Measurements from ENCODE around the gene C2orf69.

DNA sequence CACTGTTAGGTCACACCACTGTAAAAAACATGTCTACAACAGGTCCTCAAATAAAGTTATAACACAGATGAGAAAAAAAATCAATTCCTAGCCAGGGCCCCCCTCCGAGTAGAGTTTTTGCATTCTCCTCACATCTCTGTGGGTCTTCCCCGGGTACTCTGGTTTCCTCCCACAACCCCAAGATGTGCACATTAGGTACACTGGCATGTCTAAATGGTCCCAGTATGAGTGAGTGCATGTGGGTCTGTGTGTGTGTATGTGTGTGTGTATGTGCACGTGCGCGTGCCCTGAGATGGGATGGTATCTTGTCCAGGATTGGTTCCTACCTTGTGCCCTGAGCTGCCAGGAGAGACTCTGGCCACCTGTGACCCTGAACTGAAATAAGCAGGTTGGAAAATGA, 39.3 kb downstream of the C2orf69 start:
- TF ChIP-seq, protein P1, sequence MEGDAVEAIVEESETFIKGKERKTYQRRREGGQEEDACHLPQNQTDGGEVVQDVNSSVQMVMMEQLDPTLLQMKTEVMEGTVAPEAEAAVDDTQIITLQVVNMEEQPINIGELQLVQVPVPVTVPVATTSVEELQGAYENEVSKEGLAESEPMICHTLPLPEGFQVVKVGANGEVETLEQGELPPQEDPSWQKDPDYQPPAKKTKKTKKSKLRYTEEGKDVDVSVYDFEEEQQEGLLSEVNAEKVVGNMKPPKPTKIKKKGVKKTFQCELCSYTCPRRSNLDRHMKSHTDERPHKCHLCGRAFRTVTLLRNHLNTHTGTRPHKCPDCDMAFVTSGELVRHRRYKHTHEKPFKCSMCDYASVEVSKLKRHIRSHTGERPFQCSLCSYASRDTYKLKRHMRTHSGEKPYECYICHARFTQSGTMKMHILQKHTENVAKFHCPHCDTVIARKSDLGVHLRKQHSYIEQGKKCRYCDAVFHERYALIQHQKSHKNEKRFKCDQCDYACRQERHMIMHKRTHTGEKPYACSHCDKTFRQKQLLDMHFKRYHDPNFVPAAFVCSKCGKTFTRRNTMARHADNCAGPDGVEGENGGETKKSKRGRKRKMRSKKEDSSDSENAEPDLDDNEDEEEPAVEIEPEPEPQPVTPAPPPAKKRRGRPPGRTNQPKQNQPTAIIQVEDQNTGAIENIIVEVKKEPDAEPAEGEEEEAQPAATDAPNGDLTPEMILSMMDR (IDR thresholded peaks at IDR 0.05): no peak
- no peak for TF ChIP-seq POLR2A (IDR thresholded peaks at IDR 0.05)

All from testis (tissue), 2 donors.